Measurements from ENCODE around the gene ASRGL1.

- TF ChIP-seq CTCF (IDR thresholded peaks at IDR 0.05) (no peak), EP300 (IDR thresholded peaks at IDR 0.05; ENCODE audit: low read depth) (no peak), POLR2A (IDR thresholded peaks at IDR 0.05) (no peak), POLR2AphosphoS5 (IDR thresholded peaks at IDR 0.05) (no peak)
Observed at GRCh38 chr11:62435846-62436660, 98.8 kb downstream of the ASRGL1 start.

All from transverse colon (tissue), 4 donors.